Measurements from ENCODE around the gene DYRK1B.

DYRK1B gene

GRCh38 chr19:39807846-39808364 is 26.1 kb downstream of the DYRK1B start:
- DNase-seq = no peak

DNA sequence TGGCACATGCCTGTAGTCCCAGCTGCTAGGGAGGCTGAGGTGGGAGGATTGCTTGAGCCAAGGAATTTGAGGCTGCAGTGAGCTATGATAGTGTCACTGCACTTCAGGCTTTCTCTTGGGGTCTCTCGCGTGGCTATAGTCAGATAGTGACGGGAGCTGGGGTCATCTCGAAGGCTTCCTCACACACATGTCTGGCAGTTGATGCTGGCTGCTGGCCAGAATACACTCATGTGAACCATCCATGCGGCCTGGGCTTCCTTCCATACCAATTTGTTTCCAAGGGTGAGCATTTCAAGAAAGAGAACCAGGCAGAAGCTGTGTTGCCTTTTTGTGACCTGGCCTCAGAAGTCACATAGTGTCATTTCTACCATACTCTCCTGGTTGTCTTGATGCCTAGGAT is 28.9 kb downstream of the DYRK1B start:
- no peak for DNase-seq

DNA sequence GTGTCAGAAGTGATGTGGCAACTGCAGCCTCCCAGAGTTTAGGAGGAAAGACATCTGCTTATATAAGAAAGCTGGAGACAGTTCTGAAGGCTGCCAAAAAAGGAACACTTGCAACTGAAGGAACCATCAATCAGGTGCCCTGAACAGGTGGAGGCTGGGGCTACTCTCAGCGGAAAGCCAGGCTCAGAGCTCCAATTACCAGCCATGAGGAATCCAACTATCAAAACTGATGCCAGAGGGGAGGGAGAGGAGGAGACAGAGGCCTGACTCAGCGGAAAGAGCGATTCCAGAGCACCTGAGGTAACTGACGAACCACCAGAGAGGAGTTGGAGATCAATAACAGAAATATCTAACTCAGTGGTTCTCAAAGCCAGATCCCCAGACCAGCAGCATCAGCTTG is 31.0 kb downstream of the DYRK1B start:
- no peak for DNase-seq

GRCh38 chr19:39797083-39797482 is 36.9 kb downstream of the DYRK1B start:
- no peak for DNase-seq

DNA sequence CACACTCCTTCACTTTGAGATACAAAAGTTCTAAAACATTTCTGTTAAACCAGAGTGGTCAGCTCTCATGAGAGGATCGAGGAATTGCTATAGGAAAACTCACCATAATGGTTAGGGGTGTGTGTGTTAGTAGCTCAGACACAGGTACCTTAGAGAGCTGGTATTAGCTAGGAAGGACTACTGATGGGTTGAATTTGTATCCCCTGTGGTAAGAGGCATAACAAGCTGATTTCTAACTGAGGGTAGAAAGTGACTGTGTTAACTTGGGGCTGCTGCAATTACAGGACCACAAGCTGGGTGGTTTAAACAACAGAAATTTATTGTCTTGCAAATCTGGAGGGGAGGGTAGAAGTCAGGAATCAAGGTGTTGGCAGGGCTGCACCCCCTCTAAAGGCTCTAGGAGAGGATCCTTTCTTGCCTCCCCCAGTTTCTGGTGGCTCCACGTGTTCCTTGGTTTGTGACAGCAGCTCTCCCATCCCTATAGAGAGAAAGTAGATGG is 37.9 kb downstream of the DYRK1B start:
- no peak for DNase-seq

DNA sequence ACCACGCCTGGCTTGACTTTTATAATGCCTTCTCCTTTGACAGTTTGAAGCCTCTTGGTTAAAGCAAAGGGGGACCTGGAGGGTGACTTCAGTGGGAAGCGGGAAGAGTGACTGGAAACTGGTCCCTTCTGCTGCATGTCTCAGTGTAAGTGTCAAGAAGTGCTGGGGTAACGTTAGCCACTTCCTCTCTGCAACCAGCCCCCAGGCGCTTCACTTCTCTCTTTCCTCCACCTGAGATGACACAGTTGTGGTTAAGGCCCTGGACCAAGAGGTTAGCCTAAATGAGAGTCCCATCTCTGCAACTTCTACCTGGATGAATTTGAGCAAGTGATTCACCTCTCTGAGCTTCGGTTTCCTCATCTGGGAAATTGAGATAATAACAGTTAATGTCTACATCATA is 39.0 kb downstream of the DYRK1B start:
- no peak for DNase-seq

DNA sequence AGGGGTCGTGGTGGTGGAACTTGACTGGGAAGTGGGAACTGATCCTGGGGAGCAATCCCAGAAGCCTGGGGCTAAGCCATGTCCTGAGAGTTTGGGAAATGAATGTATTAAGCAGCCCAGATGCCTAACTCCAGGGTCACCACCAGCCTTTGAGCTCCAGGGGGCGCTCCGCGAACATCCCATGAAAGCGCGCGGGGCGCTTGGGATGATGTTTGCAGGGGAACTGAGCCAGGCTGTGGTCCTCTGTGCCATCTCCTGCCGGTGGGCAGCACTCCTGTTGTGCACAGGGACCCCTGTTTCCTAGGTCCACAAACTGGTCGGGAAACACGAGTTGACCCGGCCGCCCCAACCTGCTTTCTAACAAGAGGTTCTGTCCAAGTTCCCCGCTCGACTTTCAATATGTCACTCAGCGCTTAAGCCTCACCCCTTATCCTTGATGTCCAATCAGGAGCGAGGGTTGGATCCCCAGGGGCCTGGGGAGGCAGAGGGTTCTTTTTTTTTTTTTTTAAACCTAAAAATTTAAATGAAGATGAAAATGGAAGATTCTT is 40.9 kb downstream of the DYRK1B start:
- DNase-seq = peak; percentile 58 to 67

DNA sequence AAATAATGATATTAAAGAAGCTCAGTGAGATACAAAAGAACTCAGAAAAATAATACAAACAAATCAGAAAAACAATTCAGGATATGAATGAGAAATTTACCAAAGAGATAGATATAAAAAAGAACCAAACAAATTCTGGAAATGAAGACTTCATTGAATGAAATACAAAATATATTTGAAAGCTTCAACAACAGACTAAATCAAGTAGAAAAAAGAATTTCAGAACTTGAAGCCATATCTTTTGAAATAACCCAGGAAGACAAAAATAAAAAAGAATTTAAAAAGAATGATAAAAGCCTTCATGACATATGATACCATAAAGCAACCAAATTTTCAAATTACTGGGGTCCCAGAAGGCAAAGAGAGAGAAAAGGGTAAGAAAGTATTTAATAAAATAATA is 45.7 kb downstream of the DYRK1B start:
- DNase-seq = no peak

DNA sequence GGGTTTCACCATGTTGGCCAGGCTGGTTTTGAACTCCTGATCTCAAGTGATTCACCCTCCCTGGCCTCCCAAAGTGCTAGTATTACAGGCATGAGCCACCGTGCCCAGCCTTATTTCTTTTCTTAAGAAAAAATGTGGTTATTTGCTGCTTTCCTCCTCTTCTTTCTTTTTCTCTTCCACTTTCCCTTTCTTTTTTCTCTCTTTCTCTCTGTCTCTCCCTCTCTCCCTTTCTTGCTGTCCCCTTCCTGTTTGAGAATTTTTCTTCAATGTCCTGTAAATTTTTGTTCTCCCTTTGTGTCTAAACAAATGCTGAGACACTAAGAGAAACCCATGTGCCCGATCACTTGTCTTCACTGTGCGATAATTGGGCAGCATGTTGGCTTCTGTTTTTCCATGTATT is 53.1 kb downstream of the DYRK1B start:
- no peak for DNase-seq

GRCh38 chr19:39778763-39779162 is 55.2 kb downstream of the DYRK1B start, which contains the start of gene LEUTX:
Gene LEUTX (plus strand): TSS chr19:39778854. CDS start chr19:39778921, 67 bp downstream.
- no peak for DNase-seq
